ENCODE data around the gene LRRC36. TPM values are rescaled to one million over a fixed set of nuclear protein-coding genes. Genes with fewer than 3 reads are reported as not detected.

The LRRC36 gene
- total and polyA plus RNA-seq, 2 of the 8 experiments (the other 6 are each of a cell fraction or from before 2014, with no cell fraction given), result 0.15 TPM; not detected in 1

GRCh38 chr16:67336116-67336515, 9.5 kb downstream of the LRRC36 start:
- no peak overlapping the region for H3K23ac ChIP-seq (ENCODE audit: insufficient read length)
- no peak for DNase-seq (ENCODE audit: low read depth in 1 of 2, low spot score in 2 of 2)
- no peaks in the 10 kb centered on the region for H3K4me1 ChIP-seq (replicated peaks in 1 of 4; ENCODE audit: control insufficient read depth in 3 of 4, insufficient read depth in 4 of 4, low read length in 3 of 4)
- no peak overlapping the region for H2BK12ac ChIP-seq (ENCODE audit: low read depth, low read length)
- TF ChIP-seq BACH1 (IDR thresholded peaks at IDR 0.05; ENCODE audit: low read length) (no peak), SRF (IDR thresholded peaks at IDR 0.05; ENCODE audit: low read depth, low read length) (no peak)
- H3K79me2 ChIP-seq (ENCODE audit: control insufficient read depth in 1 of 2, insufficient read depth in 2 of 2, low read length in 2 of 2), result no peaks in the 10 kb centered on the region
- CTCF ChIA-PET (ENCODE audit: partially characterized antibody), result no interaction called here
- H3K9me3 ChIP-seq (ENCODE audit: insufficient read depth in 2 of 2, low read depth in 1 of 2, low read length in 1 of 2), result peaks cover 0 to 9% of the 10 kb centered on the region in 2 experiments; a peak in 1 of 4 replicates
- no peak overlapping the region for H2AK5ac ChIP-seq (ENCODE audit: low read depth, low read length)
- no peak overlapping the region for H3K4ac ChIP-seq (replicated peaks; ENCODE audit: insufficient read length, low read depth, low read length)
- H3K18ac ChIP-seq (ENCODE audit: extremely low read depth, low read length), result no peak overlapping the region
- WGBS, 2 experiments (ENCODE audit: extremely low coverage in 1 of 2, insufficient coverage in 1 of 2, insufficient read length in 1 of 2, insufficient replicate concordance in 2 of 2, low coverage in 1 of 2, low lambda C conversion rate in 2 of 2, missing lambda C conversion rate in 1 of 2), result 94% methylated on average over 1 of the region's 1 CpG; no CpG with 5 or more reads in 1 of the 2 experiments
- no peaks in the 10 kb centered on the region for H4K20me1 ChIP-seq (replicated peaks in 1 of 2; ENCODE audit: control insufficient read depth in 1 of 2, insufficient read depth in 2 of 2, low read length in 2 of 2)
- no peak overlapping the region for H2BK20ac ChIP-seq (ENCODE audit: low read length)
- FAIRE-seq, result no peak
- no peak overlapping the region for H2BK5ac ChIP-seq (ENCODE audit: low read depth, low read length)
- H4K8ac ChIP-seq (ENCODE audit: extremely low read depth, insufficient read depth, low read length), result no peak overlapping the region
- no peak overlapping the region for H3K9ac ChIP-seq (replicated peaks in 1 of 4; ENCODE audit: extremely low read depth in 1 of 4, low read depth in 3 of 4, low read length in 3 of 4)
- no peak overlapping the region for H2AFZ ChIP-seq (ENCODE audit: low read length)
- no peak overlapping the region for H2BK15ac ChIP-seq (ENCODE audit: low read length)
- H3K36me3 ChIP-seq (ENCODE audit: control insufficient read depth in 2 of 4, insufficient read depth in 4 of 4, low read length in 3 of 4), result no peaks in the 10 kb centered on the region; a peak in 1 of 8 replicates
- H3K27me3 ChIP-seq (replicated peaks in 1 of 4; ENCODE audit: control insufficient read depth in 3 of 4, extremely low read depth in 1 of 4, insufficient read depth in 3 of 4, low read length in 3 of 4), result no peaks in the 10 kb centered on the region
- H3K79me1 ChIP-seq (ENCODE audit: low read depth, low read length), result no peaks in the 10 kb centered on the region
- POLR2A ChIA-PET (ENCODE audit: partially characterized antibody), result no interaction called here
- H3K4me2 ChIP-seq (ENCODE audit: insufficient read depth in 1 of 2, low read depth in 2 of 2, low read length in 2 of 2), result no peak overlapping the region
- no peak overlapping the region for H3K14ac ChIP-seq (ENCODE audit: insufficient read length)
- H3K4me3 ChIP-seq (ENCODE audit: extremely low read depth in 1 of 4, insufficient read depth in 2 of 4, low read depth in 3 of 4, low read length in 4 of 4), result no peak overlapping the region
- no peak overlapping the region for H2BK120ac ChIP-seq (replicated peaks; ENCODE audit: low read depth, low read length)
- no peak overlapping the region for H4K91ac ChIP-seq (replicated peaks; ENCODE audit: insufficient read length, low read length)
- no peak overlapping the region for H3K56ac ChIP-seq (replicated peaks; ENCODE audit: insufficient read length, low read depth, low read length)
- H3K27ac ChIP-seq (ENCODE audit: low read depth, low read length), result no peak overlapping the region
- H4K5ac ChIP-seq (ENCODE audit: insufficient read length, low read depth, low read length), result no peak overlapping the region
- H3K23me2 ChIP-seq (ENCODE audit: low read depth, low read length), result no peaks in the 10 kb centered on the region
